AML-193 (cell line): Measurements from ENCODE around the gene PPT1.
A peak's percentile ranks its signal among the peaks of the same experiment; 100 is the strongest.

Experiments
- DNase-seq, 2 experiments: peaks; one replicate each; lab custom pipeline; 2025; lab: John Stamatoyannopoulos, UW

The PPT1 gene

DNA sequence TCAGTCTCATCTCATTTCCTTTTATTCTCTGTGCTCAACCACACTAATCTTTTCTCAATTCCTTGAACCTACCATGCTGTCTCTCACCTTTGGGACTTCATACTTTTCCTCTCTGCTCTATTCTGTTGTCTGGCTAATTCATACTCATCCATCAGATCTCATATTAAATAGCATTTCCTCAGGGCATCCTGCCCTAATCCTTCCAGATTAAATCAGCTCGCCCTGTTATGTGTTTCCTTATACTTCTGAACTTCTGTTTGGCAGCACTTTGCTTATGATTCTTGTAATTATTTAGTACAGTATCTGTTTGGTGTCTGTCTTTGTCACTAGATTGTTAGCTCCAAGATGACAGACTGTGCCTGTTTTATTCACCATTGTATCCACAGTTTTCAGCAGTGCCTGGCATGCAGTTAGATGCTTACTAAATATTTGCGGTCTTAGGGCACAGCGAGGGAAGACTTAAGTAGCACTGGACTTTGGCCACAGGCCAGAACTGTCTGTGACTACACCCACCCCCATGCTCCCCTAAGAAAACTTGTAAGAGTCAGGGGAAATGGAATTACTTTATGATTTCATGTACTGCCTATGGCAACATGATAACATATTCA, 66.4 kb downstream of the PPT1 start:
- DNase-seq: no peak

DNA sequence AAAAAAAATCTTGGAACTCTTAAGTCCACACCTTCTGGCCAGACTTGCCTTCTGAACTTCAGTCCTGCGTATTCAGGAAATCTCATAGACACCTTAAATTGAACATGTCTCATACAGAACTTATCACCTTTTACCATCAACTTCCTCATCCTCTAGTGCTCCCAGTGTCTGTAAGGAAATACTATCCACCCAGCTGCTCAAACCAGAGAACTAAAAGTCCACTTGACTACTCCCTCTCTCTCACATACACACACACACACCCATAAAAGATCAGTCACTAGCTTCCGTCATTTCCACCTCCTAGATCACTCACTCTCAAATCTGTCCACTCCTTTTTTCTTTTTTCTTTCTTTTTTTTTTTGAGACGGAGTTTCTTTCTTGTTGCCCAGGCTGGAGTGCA, 67.4 kb downstream of the PPT1 start:
- peak in 1 of 2 experiments; percentile 8 for DNase-seq

DNA sequence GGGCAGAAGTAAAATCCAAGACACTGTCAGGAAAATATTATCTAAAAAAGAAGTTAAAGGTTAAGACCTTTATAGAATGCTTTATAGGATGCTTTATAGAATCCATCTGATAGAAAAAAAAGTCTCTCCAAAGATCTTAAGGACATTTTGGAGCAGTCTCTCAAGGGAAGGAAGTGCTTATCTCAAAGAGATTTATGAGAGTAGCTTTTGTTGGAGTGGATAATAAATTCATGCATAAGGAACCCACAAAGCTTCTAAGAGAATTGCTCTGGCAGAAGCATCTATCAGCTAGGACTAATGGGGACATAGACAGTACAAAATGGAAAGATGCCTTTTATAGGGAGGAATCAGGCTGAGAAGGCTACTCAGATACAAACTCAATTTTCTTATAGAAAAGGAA, 69.4 kb downstream of the PPT1 start:
- DNase-seq: no peak

DNA sequence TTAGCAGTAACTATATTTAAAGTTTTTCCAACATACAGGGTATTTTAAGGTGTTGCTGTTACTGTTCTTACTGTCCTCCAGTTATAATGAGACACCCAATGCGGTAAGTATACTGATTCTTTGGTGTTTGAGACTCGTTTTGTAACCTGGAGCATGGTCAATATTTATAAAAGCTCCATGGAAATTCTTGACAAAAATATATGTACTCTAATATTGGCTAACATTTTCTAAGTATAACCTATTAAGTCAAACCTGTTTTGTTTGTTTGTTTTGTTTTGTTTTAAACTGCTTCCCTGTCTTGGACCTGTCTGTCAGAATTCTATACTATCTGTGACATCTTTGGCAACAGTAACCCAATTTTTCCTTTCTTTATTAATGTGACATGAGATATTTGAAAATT, 72.4 kb downstream of the PPT1 start:
- DNase-seq: no peak

DNA sequence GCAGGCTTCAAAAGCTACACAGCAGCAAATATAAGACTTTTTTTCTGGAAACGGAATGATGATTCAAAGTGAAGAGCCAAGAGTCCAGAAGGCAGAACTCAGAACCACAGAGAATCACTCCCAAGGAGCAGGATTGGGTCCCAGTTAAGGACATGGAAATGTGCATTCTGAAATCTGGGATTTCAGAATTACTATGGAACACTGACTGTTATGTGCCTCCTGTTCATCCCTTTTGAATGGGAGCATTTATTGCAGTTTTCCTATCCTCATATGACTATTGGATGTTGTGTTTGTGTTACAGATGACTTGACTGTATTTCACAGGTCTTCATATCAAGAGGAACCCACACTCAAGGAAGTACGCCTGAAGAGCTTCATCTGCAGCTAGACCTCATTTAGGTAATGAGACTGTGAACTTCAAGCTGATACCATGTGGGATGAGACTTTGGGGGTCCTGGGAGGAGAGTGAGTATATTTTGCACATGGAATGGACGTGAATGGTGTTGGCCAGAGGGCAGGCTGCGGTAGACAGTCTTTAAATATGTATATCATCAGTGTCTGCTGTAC, 73.6 kb downstream of the PPT1 start:
- no peak for DNase-seq
